ENCODE data around the gene MEGF10.

DNA sequence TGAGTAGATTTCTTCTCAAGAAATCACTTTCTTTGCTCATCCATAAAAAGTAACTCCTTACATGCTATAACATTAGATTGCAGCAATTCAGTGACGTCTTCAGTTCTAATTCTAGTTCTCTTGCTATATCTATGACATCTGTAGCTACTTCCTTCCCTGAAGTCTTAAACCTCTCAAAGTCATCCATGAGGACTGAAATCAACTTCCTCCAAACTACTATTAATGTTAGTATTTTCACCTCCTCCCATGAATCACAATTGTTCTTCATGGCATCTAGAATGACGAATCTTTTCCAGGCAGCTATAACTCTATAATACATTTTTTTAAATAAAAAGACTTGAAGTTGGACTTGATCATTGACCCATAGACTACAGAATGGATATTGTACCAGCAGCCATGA is 180.6 kb downstream of the MEGF10 start:
- TF ChIP-seq, protein P1, sequence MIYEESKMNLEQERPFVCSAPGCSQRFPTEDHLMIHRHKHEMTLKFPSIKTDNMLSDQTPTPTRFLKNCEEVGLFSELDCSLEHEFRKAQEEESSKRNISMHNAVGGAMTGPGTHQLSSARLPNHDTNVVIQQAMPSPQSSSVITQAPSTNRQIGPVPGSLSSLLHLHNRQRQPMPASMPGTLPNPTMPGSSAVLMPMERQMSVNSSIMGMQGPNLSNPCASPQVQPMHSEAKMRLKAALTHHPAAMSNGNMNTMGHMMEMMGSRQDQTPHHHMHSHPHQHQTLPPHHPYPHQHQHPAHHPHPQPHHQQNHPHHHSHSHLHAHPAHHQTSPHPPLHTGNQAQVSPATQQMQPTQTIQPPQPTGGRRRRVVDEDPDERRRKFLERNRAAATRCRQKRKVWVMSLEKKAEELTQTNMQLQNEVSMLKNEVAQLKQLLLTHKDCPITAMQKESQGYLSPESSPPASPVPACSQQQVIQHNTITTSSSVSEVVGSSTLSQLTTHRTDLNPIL (CRISPR knock-in tag; IDR thresholded peaks at IDR 0.05; ENCODE audit: low read depth) = no peak
- TF ChIP-seq TCF4 (CRISPR knock-in tag; IDR thresholded peaks at IDR 0.05; ENCODE audit: borderline replicate concordance) (no peak), ARNTL (CRISPR knock-in tag; IDR thresholded peaks at IDR 0.05; ENCODE audit: borderline replicate concordance, low read depth) (no peak), ISL1 (CRISPR knock-in tag; IDR thresholded peaks at IDR 0.05) (no peak), ZFP30 (CRISPR knock-in tag; IDR thresholded peaks at IDR 0.05) (no peak)
- TF ChIP-seq, protein P2, sequence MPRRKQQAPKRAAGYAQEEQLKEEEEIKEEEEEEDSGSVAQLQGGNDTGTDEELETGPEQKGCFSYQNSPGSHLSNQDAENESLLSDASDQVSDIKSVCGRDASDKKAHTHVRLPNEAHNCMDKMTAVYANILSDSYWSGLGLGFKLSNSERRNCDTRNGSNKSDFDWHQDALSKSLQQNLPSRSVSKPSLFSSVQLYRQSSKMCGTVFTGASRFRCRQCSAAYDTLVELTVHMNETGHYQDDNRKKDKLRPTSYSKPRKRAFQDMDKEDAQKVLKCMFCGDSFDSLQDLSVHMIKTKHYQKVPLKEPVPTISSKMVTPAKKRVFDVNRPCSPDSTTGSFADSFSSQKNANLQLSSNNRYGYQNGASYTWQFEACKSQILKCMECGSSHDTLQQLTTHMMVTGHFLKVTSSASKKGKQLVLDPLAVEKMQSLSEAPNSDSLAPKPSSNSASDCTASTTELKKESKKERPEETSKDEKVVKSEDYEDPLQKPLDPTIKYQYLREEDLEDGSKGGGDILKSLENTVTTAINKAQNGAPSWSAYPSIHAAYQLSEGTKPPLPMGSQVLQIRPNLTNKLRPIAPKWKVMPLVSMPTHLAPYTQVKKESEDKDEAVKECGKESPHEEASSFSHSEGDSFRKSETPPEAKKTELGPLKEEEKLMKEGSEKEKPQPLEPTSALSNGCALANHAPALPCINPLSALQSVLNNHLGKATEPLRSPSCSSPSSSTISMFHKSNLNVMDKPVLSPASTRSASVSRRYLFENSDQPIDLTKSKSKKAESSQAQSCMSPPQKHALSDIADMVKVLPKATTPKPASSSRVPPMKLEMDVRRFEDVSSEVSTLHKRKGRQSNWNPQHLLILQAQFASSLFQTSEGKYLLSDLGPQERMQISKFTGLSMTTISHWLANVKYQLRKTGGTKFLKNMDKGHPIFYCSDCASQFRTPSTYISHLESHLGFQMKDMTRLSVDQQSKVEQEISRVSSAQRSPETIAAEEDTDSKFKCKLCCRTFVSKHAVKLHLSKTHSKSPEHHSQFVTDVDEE (CRISPR knock-in tag; IDR thresholded peaks at IDR 0.05) = no peak
- TF ChIP-seq, protein P3, sequence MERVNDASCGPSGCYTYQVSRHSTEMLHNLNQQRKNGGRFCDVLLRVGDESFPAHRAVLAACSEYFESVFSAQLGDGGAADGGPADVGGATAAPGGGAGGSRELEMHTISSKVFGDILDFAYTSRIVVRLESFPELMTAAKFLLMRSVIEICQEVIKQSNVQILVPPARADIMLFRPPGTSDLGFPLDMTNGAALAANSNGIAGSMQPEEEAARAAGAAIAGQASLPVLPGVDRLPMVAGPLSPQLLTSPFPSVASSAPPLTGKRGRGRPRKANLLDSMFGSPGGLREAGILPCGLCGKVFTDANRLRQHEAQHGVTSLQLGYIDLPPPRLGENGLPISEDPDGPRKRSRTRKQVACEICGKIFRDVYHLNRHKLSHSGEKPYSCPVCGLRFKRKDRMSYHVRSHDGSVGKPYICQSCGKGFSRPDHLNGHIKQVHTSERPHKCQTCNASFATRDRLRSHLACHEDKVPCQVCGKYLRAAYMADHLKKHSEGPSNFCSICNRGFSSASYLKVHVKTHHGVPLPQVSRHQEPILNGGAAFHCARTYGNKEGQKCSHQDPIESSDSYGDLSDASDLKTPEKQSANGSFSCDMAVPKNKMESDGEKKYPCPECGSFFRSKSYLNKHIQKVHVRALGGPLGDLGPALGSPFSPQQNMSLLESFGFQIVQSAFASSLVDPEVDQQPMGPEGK (CRISPR knock-in tag; IDR thresholded peaks at IDR 0.05; ENCODE audit: borderline replicate concordance) = no peak

Measured in SK-N-SH treated with all-trans-retinoic acid at 6 μM for 48 hours (cell line).